Effector CD4-positive, alpha-beta T cell (primary cell): ENCODE results near the gene FAM193A.
"Not testable (repeated sequence)": the region's sequence is repeated elsewhere in the genome, so short reads cannot be mapped to it uniquely, and the experiment has no call there.

Experiments
- DNase-seq: peaks from one replicate; pipeline ENCODE4 v3.0.0-alpha.2; 2020

FAM193A gene

GRCh38 chr4:2697995-2698414 lies 161.6 kb downstream of the FAM193A start:
- DNase-seq: no peak

GRCh38 chr4:2698504-2698903 lies 162.1 kb downstream of the FAM193A start:
- no peak for DNase-seq

- DNase-seq: no peak
Measured at GRCh38 chr4:2698951-2699505, 162.6 kb downstream of the FAM193A start.

- DNase-seq: no peak
Measured at GRCh38 chr4:2699534-2699933, 163.1 kb downstream of the FAM193A start.

- DNase-seq: no peak
Measured at GRCh38 chr4:2700031-2700430, 163.6 kb downstream of the FAM193A start.

GRCh38 chr4:2702361-2702760 lies 165.9 kb downstream of the FAM193A start:
- DNase-seq: no peak

GRCh38 chr4:2702770-2703169 lies 166.3 kb downstream of the FAM193A start:
- DNase-seq: no peak

- DNase-seq: no peak
Measured at GRCh38 chr4:2712261-2712842, 175.9 kb downstream of the FAM193A start.

GRCh38 chr4:2713337-2713736 lies 176.9 kb downstream of the FAM193A start:
- no peak for DNase-seq

- peak; percentile 21 for DNase-seq
Measured at GRCh38 chr4:2714061-2714770, 177.8 kb downstream of the FAM193A start.

- DNase-seq: no peak
Measured at GRCh38 chr4:2714918-2715317, 178.5 kb downstream of the FAM193A start.

- DNase-seq: no peak
Measured at GRCh38 chr4:2715426-2715825, 179.0 kb downstream of the FAM193A start.

GRCh38 chr4:2716236-2716635 lies 179.8 kb downstream of the FAM193A start:
- no peak for DNase-seq

- no peak for DNase-seq
Measured at GRCh38 chr4:2721586-2721985, 185.1 kb downstream of the FAM193A start.

GRCh38 chr4:2722033-2722432 lies 185.6 kb downstream of the FAM193A start:
- DNase-seq: no peak

- DNase-seq: no peak
Measured at GRCh38 chr4:2723751-2724150, 187.3 kb downstream of the FAM193A start.

GRCh38 chr4:2725380-2725779 lies 188.9 kb downstream of the FAM193A start:
- DNase-seq: no peak

GRCh38 chr4:2726881-2727280 lies 190.4 kb downstream of the FAM193A start:
- DNase-seq: not testable (repeated sequence)

GRCh38 chr4:2728221-2728620 lies 191.8 kb downstream of the FAM193A start:
- no peak for DNase-seq

- no peak for DNase-seq
Measured at GRCh38 chr4:2728806-2729532, 192.5 kb downstream of the FAM193A start.

GRCh38 chr4:2729533-2729875 lies 193.1 kb downstream of the FAM193A start:
- DNase-seq: no peak

- DNase-seq: no peak
Measured at GRCh38 chr4:2731907-2732317, 195.5 kb downstream of the FAM193A start.

GRCh38 chr4:2732526-2732925 lies 196.1 kb downstream of the FAM193A start:
- no peak for DNase-seq
